ENCODE results near the gene KASH5.
"Not testable (repeated sequence)": the region's sequence is repeated elsewhere in the genome, so short reads cannot be mapped to it uniquely, and the experiment has no call there.

Gene KASH5

GRCh38 chr19:49456326-49456725 lies 68.3 kb downstream of the KASH5 start:
- DNase-seq (ENCODE audit: extremely low read depth, low read depth): no peak
- no peak overlapping the region for H3K4me3 ChIP-seq (replicated peaks; ENCODE audit: low read depth, low read length)
- TF ChIP-seq CTCF (IDR thresholded peaks at IDR 0.05; ENCODE audit: low read depth, low read length, missing control alignments): no peak

GRCh38 chr19:49458567-49458903 lies 70.5 kb downstream of the KASH5 start:
- DNase-seq (ENCODE audit: extremely low read depth, low read depth): no peak
- no peak for TF ChIP-seq CTCF (IDR thresholded peaks at IDR 0.05; ENCODE audit: low read depth, low read length, missing control alignments)
- H3K4me3 ChIP-seq (replicated peaks; ENCODE audit: low read depth, low read length): no peak overlapping the region

- TF ChIP-seq CTCF (IDR thresholded peaks at IDR 0.05; ENCODE audit: low read depth, low read length, missing control alignments): no peak
- no peak overlapping the region for H3K4me3 ChIP-seq (replicated peaks; ENCODE audit: low read depth, low read length)
- DNase-seq (ENCODE audit: extremely low read depth, low read depth): no peak
These were observed 71.3 kb downstream of the KASH5 start for GRCh38 chr19:49459388-49459787.

DNA sequence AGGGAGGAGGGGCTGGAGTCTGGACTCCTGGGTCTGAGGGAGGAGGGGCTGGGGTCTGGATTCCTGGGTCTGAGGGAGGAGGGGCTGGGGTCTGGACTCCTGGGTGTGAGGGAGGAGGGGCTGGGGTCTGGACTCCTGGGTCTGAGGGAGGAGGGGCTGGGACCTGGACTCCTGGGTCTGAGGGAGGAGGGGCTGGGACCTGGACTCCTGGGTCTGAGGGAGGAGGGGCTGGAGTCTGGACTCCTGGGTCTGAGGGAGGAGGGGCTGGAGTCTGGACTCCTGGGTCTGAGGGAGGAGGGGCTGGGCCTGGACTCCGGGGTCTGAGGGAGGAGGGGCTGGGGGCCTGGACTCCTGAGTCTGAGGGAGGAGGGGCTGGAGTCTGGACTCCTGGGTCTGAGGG lies 73.1 kb downstream of the KASH5 start:
- DNase-seq (ENCODE audit: extremely low read depth, low read depth); H3K4me3 ChIP-seq (replicated peaks; ENCODE audit: low read depth, low read length): not testable (repeated sequence)

- no peak for TF ChIP-seq CTCF (IDR thresholded peaks at IDR 0.05; ENCODE audit: low read depth, low read length, missing control alignments)
- no peak for DNase-seq (ENCODE audit: extremely low read depth, low read depth)
- no peak overlapping the region for H3K4me3 ChIP-seq (replicated peaks; ENCODE audit: low read depth, low read length)
These were observed 73.6 kb downstream of the KASH5 start for GRCh38 chr19:49461656-49462055.

GRCh38 chr19:49462492-49462891 lies 74.4 kb downstream of the KASH5 start:
- no peak for TF ChIP-seq CTCF (IDR thresholded peaks at IDR 0.05; ENCODE audit: low read depth, low read length, missing control alignments)
- DNase-seq (ENCODE audit: extremely low read depth, low read depth): no peak
- no peak overlapping the region for H3K4me3 ChIP-seq (replicated peaks; ENCODE audit: low read depth, low read length)

DNA sequence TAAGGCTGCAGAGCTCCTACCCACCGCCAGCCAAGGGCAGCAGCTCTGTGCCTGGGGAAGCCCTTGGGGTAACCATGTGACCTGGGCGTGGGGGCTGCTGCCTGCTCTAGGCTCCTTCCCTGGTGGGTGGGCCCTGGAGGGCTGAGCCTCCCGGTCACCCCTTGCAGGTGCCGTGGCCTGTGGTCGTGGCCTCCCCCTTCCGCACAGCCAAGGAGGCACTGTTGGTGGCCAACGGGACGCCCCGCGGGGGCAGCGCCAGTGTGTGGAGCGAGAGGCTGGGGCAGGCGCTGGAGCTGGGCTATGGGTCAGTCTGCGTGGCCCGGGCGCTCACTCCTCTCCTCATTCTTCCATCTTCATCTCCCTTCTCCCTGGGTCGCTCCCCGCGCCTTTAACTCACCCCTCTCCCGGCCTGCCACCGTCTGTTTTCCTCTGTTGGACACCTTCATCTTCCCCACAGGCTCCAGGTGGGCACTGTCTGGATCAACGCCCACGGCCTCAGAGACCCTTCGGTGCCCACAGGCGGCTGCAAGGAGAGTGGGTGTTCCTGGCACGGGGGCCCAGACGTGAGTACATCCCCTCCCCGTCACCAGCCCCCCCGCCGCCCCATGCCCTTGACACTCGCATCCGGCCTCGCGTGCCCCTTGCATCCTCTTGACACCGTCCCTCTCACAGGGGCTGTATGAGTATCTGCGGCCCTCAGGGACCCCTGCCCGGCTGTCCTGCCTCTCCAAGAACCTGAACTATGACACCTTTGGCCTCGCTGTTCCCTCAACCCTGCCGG lies 76.1 kb downstream of the KASH5 start:
- TF ChIP-seq CTCF (IDR thresholded peaks at IDR 0.05; ENCODE audit: low read depth, low read length, missing control alignments): no peak
- no peak overlapping the region for H3K4me3 ChIP-seq (replicated peaks; ENCODE audit: low read depth, low read length)
- DNase-seq (ENCODE audit: extremely low read depth, low read depth): no peak
